Esophagus squamous epithelium (tissue), 5 donors: ENCODE data around the gene SLC15A4. TPM values are rescaled to one million over a fixed set of nuclear protein-coding genes. Genes with fewer than 3 reads are reported as not detected.

Experiments used
- DNase-seq: peaks from one replicate; lab custom pipeline; 2025; lab: John Stamatoyannopoulos, UW
- H3K27ac ChIP-seq, 4 donors: fragments of 200-600 bp; sonication (generic); one replicate each; pipeline ENCODE4 v1.5.1; 2016 to 2019; ENCODE audit warnings: mild to moderate bottlenecking in 1 of 4
- H3K27me3 ChIP-seq, 4 donors: fragments of 200-600 bp; sonication (generic); 1 replicate in 3 of 4; 2 replicates in 1 of 4; pipeline versions ENCODE4 v1.5.1 to v1.6.0; 2017 to 2021; ENCODE audit warnings: antibody characterized with exemption in 1 of 4
- H3K36me3 ChIP-seq, 3 donors: fragments of 200-600 bp; sonication (generic); one replicate each; pipeline ENCODE4 v1.5.1; 2016 to 2019
- H3K4me1 ChIP-seq, 3 donors: fragments of 200-600 bp; sonication (generic); one replicate each; pipeline ENCODE4 v1.5.1; 2017 to 2019
- H3K4me3 ChIP-seq, 4 donors: fragments of 200-600 bp; sonication (generic); 1 replicate in 3 of 4; 2 replicates in 1 of 4; pipeline ENCODE4 v1.5.1; 2016 to 2019; ENCODE audit warnings: mild to moderate bottlenecking in 2 of 4, moderate library complexity in 1 of 4
- H3K9me3 ChIP-seq, 3 donors: fragments of 200-600 bp; sonication (generic); one replicate each; pipeline ENCODE4 v1.5.1; 2016 to 2019
- POLR2A ChIP-seq, 4 donors: fragments of 450-650 bp; IDR thresholded peaks; one replicate each; pipeline ENCODE4 v1.6.1; 2017; ENCODE audit warnings: antibody characterized with exemption in 4 of 4, mild to moderate bottlenecking in 4 of 4, moderate library complexity in 3 of 4
- WGBS, 2 donors: methylation state at CpG; one replicate each; pipeline ENCODE4 v1.1.5; 2018; 5-methylcytosine and 5-hydroxymethylcytosine counted together
- intact Hi-C: fragments of 100-400 bp; cut with DNase I; formaldehyde crosslinking; loops from one replicate; pipeline ENCODE4 v1.15.0; 2022
- total RNA-seq, 4 donors: library from RNA; depleted of rRNA; stranded (reverse); fragments of >200 nt; gene quantifications; one replicate each; pipeline ENCODE4 v1.1.0, GENCODE V29; 2016
- TF ChIP-seq, protein P1 (sequence below), 6 experiments: fragments of 450-650 bp in 4 of 6; fragments of 200-600 bp in 2 of 6; sonication (generic) in 2 of 6; IDR thresholded peaks; one replicate each; pipeline ENCODE4 v1.5.1; 2016 to 2019; ENCODE audit warnings: antibody characterized with exemption in 6 of 6, mild to moderate bottlenecking in 4 of 6, moderate library complexity in 4 of 6
- donor health status: DM: yes; HTN: yes; CAD: no.

The SLC15A4 gene
- total RNA-seq, 4 donors from 2014 or later: 13.5 to 38.1 (median 26.8) TPM

GRCh38 chr12:128794661-128795529, 28.9 kb downstream of the SLC15A4 start:
- Histone ChIP-seq H3K9me3 (no peaks in the 10 kb centered on the region), H3K27ac (no peak overlapping the region), H3K4me1 (peaks cover 0 to 19% (median 0%) of the 10 kb centered on the region in 3 donors), H3K36me3 (peaks cover 13 to 94% (median 45%) of the 10 kb centered on the region in 3 donors), H3K27me3 (no peaks in the 10 kb centered on the region), H3K4me3 (no peak overlapping the region)
- TF ChIP-seq POLR2A (IDR thresholded peaks at IDR 0.05): no peak
- TF ChIP-seq, protein P1, sequence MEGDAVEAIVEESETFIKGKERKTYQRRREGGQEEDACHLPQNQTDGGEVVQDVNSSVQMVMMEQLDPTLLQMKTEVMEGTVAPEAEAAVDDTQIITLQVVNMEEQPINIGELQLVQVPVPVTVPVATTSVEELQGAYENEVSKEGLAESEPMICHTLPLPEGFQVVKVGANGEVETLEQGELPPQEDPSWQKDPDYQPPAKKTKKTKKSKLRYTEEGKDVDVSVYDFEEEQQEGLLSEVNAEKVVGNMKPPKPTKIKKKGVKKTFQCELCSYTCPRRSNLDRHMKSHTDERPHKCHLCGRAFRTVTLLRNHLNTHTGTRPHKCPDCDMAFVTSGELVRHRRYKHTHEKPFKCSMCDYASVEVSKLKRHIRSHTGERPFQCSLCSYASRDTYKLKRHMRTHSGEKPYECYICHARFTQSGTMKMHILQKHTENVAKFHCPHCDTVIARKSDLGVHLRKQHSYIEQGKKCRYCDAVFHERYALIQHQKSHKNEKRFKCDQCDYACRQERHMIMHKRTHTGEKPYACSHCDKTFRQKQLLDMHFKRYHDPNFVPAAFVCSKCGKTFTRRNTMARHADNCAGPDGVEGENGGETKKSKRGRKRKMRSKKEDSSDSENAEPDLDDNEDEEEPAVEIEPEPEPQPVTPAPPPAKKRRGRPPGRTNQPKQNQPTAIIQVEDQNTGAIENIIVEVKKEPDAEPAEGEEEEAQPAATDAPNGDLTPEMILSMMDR (IDR thresholded peaks at IDR 0.05): no peak
- intact Hi-C loops: no loop called here
- 66 to 76% methylated on average over 10 to 17 of the region's 20 CpGs for WGBS, 2 donors
- no peak for DNase-seq

GRCh38 chr12:128793701-128794100, 30.1 kb downstream of the SLC15A4 start:
- no peaks in the 10 kb centered on the region for H3K27me3 ChIP-seq
- 71 to 91% methylated on average over 6 of the region's 6 CpGs for WGBS, 2 donors
- H3K36me3 ChIP-seq: peaks cover 5 to 82% (median 39%) of the 10 kb centered on the region in 3 donors
- H3K9me3 ChIP-seq: no peaks in the 10 kb centered on the region
- peaks cover 0 to 19% (median 0%) of the 10 kb centered on the region in 3 donors for H3K4me1 ChIP-seq
- TF ChIP-seq, protein P1 (IDR thresholded peaks at IDR 0.05): no peak
- TF ChIP-seq POLR2A (IDR thresholded peaks at IDR 0.05): no peak
- no peak overlapping the region for H3K4me3 ChIP-seq
- H3K27ac ChIP-seq: no peak overlapping the region
- no peak for DNase-seq
- intact Hi-C loops: no loop called here

- DNase-seq: no peak
- Histone ChIP-seq H3K27ac (no peak overlapping the region), H3K4me3 (no peak overlapping the region), H3K36me3 (peaks cover 4 to 74% (median 32%) of the 10 kb centered on the region in 3 donors), H3K4me1 (peaks cover 0 to 19% (median 0%) of the 10 kb centered on the region in 3 donors), H3K27me3 (no peaks in the 10 kb centered on the region), H3K9me3 (no peaks in the 10 kb centered on the region)
- 95 to 96% methylated on average over 17 of the region's 17 CpGs for WGBS, 2 donors
- no peak for TF ChIP-seq POLR2A (IDR thresholded peaks at IDR 0.05)
- TF ChIP-seq, protein P1 (IDR thresholded peaks at IDR 0.05): no peak
- intact Hi-C loops: no loop called here
These were observed 30.9 kb downstream of the SLC15A4 start for GRCh38 chr12:128792881-128793280.

- Histone ChIP-seq H3K27ac (no peak overlapping the region), H3K36me3 (peaks cover 4 to 69% (median 28%) of the 10 kb centered on the region in 3 donors), H3K9me3 (no peaks in the 10 kb centered on the region), H3K4me3 (no peak overlapping the region), H3K27me3 (no peaks in the 10 kb centered on the region), H3K4me1 (peaks cover 0 to 19% (median 0%) of the 10 kb centered on the region in 3 donors)
- 88 to 95% methylated on average over 12 to 15 of the region's 15 CpGs for WGBS, 2 donors
- intact Hi-C loops: no loop called here
- no peak for TF ChIP-seq POLR2A (IDR thresholded peaks at IDR 0.05)
- TF ChIP-seq, protein P1 (IDR thresholded peaks at IDR 0.05): no peak
- no peak for DNase-seq
These were observed 31.4 kb downstream of the SLC15A4 start for GRCh38 chr12:128792398-128792797.
